ENCODE measurements around the gene SAMHD1. TPM values are rescaled to one million over a fixed set of nuclear protein-coding genes. Genes with fewer than 3 reads are reported as not detected.

The SAMHD1 gene
- total RNA-seq, 4 donors from 2014 or later = 295 to 471 (median 350) TPM

DNA sequence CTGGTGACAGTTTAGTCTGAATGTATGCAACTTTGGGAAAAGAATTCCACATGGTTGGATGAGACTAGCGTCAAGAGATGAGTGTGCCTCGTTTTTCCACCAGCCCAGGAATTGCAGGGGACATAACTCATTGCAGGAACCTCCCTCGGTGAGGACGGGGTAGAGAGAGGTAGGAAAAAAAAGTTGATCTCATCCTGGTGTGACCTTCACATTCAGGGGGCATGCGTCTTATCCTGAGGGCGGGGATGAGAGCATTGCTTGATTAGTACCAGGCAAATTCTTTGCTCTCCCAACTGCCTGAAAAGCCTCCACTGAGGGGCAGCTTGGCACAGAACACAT lies 63.8 kb downstream of the SAMHD1 start:
- DNase-seq (ENCODE audit: low spot score) = no peak
- TF ChIP-seq, protein P1, sequence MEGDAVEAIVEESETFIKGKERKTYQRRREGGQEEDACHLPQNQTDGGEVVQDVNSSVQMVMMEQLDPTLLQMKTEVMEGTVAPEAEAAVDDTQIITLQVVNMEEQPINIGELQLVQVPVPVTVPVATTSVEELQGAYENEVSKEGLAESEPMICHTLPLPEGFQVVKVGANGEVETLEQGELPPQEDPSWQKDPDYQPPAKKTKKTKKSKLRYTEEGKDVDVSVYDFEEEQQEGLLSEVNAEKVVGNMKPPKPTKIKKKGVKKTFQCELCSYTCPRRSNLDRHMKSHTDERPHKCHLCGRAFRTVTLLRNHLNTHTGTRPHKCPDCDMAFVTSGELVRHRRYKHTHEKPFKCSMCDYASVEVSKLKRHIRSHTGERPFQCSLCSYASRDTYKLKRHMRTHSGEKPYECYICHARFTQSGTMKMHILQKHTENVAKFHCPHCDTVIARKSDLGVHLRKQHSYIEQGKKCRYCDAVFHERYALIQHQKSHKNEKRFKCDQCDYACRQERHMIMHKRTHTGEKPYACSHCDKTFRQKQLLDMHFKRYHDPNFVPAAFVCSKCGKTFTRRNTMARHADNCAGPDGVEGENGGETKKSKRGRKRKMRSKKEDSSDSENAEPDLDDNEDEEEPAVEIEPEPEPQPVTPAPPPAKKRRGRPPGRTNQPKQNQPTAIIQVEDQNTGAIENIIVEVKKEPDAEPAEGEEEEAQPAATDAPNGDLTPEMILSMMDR (IDR thresholded peaks at IDR 0.05) = no peak
- ATAC-seq (ENCODE audit: low FRiP score) = no peak

GRCh38 chr20:36886859-36887751 lies 64.4 kb downstream of the SAMHD1 start:
- TF ChIP-seq, protein P1 (IDR thresholded peaks at IDR 0.05) = peak in 1 of 3 donors; percentile 19
- ATAC-seq (ENCODE audit: low FRiP score) = peak; percentile 87
- peak; percentile 77 for DNase-seq (ENCODE audit: low spot score)

DNA sequence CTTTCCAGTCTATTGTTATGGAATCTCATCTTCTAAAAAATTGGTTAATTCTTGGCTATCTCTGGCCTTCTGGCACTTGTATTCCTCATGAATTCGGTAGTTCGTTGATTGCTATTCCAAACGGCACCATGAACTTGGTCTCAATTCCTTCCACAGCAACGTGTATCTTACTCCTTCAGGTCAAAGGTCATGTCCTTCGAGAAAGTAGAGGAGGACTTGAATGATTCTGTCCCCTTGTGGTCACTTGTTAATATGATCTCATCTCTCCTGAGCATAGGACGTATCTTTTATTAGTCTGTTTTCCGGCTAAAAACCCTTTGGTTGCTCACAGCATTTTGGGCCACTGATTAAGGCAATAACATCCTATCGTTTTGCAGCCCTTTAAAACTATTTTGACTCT lies 66.2 kb downstream of the SAMHD1 start:
- DNase-seq (ENCODE audit: low spot score) (no peak), ATAC-seq (ENCODE audit: low FRiP score) (no peak)
- TF ChIP-seq, protein P1 (IDR thresholded peaks at IDR 0.05) = no peak

DNA sequence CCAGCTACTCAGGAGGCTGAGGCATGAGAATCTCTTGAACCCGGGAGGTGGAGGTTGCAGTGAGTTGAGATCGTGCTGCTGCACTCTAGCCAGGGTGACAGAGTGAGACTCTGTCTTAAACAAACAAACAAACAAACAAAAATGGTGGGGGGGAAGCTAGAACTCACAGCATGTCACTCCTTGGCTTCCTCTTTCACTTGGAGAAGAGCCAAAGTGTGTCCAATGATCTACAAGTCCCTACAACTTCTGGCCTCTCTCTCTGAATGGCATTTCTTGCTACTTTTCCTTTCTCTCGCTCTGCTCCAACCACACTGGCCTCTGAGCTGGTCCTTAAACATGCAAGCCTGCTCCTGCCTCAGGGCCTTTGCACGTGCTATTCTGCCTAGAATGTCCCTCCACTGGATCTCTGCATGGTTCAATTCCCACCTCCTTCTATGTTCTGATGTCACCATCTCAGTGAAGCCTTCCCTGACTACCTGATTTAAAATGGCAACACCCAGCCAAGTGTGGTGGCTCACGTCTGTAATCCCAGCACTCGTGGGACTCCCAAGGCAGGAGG lies 67.5 kb downstream of the SAMHD1 start:
- ATAC-seq (ENCODE audit: low FRiP score) (no peak), DNase-seq (ENCODE audit: low spot score) (no peak)
- TF ChIP-seq, protein P1 (IDR thresholded peaks at IDR 0.05) = no peak

DNA sequence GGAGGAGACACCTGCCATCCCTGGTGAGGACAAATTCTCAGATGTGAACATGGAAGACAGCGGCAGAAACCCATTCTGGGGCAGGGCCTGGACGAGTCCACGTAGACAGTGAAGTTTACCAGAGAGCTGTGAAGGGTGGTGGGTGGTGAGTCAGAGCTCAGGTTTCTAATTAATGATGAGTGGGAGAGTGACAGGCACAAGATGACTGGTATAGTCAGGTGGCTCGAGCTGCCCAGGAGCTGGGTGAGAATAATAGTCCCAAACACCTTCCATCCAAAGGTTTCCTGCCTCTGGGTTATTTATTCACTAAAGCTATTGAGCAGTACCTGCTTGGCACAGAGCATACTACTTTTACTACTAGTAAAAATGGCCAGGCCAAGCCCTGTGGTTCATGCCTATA lies 69.6 kb downstream of the SAMHD1 start:
- TF ChIP-seq, protein P1 (IDR thresholded peaks at IDR 0.05) = no peak
- DNase-seq (ENCODE audit: low spot score) (peak; percentile 7), ATAC-seq (ENCODE audit: low FRiP score) (peak; percentile 43)

- TF ChIP-seq, protein P1 (IDR thresholded peaks at IDR 0.05) = no peak
- ATAC-seq (ENCODE audit: low FRiP score) = no peak
These were observed 70.2 kb downstream of the SAMHD1 start for GRCh38 chr20:36881331-36881730.

More at GRCh38 chr20:36881331-36881730, 70.2 kb downstream of the SAMHD1 start:
- DNase-seq (ENCODE audit: low spot score) = no peak
